Activated T-cell treated with anti-CD3 and anti-CD28 coated beads, Interleukin-2, amount 50 U/mL, for 24 hours (primary cell): Measurements from ENCODE around the gene GLG1.

Source experiments
- DNase-seq: peaks from one replicate; pipeline ENCODE4 v3.0.0-alpha.2; 2020
- H3K27ac Mint-ChIP-seq: 2 replicates; pipeline ENCODE4 v1.8.0; 2020; ENCODE audit warnings: mild to moderate bottlenecking, mixed read lengths
- H3K27me3 Mint-ChIP-seq: 2 replicates; pipeline ENCODE4 v1.8.0; 2020; ENCODE audit warnings: mixed read lengths
- H3K36me3 Mint-ChIP-seq: 2 replicates; pipeline ENCODE4 v1.8.0; 2020; ENCODE audit warnings: low read depth, mixed read lengths
- H3K4me1 Mint-ChIP-seq: 2 replicates; pipeline ENCODE4 v1.8.0; 2020; ENCODE audit warnings: low read depth, mixed read lengths
- H3K4me3 Mint-ChIP-seq: 2 replicates; pipeline ENCODE4 v1.8.0; 2020; ENCODE audit warnings: mild to moderate bottlenecking, moderate library complexity, mixed read lengths
- H3K9me3 Mint-ChIP-seq: 2 replicates; pipeline ENCODE4 v1.8.0; 2020; ENCODE audit warnings: mixed read lengths

Gene GLG1

DNA sequence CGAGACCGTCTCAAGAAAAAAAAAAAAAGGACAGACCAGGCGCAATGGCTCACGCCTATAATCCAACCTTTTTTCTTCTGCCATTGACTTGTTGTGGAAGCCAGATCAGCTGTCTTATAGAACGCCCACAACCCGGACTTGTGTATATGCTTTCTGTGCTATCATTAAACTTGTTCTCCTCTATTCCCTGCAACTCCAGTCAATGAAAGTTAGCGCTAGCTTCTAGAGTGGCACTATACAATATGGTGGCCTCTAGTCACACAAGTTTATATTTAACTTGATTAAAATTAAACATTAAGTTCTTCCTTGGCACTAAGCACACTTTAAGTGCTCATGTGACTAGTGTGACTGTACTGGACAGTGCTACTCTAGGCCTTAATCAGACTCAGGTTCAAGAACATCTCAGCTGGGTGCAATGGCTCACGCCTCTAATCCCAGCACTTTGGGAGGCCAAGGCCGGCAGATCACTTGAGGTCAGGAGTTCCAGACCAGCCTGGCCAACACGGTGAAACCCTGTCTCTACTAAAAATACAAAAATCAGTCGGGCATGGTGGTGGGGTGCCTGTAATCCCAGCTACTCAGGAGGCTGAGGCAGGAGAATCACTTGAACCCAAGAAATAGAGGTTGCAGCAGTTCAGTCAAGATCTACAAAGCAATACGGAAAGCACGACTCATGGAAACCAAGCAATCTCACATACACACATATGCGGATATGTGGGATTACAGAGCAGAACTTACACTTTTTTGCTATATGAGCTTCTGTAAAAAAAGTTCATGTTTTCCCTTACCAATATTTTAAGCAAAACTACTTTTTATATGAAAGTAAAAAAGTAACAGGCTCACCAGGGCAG, 18.8 kb upstream of the GLG1 start:
- H3K4me1 Mint-ChIP-seq: peaks cover 47% of the 10 kb centered on the region
- H3K36me3 Mint-ChIP-seq: peaks cover 100% of the 10 kb centered on the region
- H3K4me3 Mint-ChIP-seq: peak overlapping the region; percentile 49
- no peaks in the 10 kb centered on the region for H3K27me3 Mint-ChIP-seq
- peak overlapping the region; percentile 93 for H3K27ac Mint-ChIP-seq
- DNase-seq: peak; percentile 28
- no peaks in the 10 kb centered on the region for H3K9me3 Mint-ChIP-seq

DNA sequence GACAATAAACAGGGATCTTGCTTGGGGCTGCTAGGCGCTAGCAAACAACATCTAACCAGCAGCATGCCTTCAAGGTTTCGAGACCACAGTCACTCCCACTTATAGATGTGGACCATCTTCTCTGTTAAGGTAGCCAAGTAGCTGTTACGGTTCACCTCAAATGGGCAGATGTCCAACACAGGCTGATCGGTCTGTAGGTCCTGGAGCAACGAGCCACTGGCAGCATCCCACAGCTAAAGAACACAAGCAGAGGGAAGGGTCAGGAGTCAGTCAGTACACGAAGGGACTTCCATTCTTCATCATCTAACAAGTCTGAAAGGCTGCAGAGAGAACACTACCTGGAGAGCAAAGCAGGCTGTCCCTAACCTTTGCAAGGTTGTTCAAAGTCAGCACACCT, 16.9 kb upstream of the GLG1 start:
- Mint-ChIP-seq H3K27me3 (no peaks in the 10 kb centered on the region), H3K36me3 (peaks cover 99% of the 10 kb centered on the region), H3K27ac (peak overlapping the region; percentile 64), H3K9me3 (no peaks in the 10 kb centered on the region), H3K4me1 (peaks cover 42% of the 10 kb centered on the region), H3K4me3 (no peak overlapping the region)
- DNase-seq: peak; percentile 25

DNA sequence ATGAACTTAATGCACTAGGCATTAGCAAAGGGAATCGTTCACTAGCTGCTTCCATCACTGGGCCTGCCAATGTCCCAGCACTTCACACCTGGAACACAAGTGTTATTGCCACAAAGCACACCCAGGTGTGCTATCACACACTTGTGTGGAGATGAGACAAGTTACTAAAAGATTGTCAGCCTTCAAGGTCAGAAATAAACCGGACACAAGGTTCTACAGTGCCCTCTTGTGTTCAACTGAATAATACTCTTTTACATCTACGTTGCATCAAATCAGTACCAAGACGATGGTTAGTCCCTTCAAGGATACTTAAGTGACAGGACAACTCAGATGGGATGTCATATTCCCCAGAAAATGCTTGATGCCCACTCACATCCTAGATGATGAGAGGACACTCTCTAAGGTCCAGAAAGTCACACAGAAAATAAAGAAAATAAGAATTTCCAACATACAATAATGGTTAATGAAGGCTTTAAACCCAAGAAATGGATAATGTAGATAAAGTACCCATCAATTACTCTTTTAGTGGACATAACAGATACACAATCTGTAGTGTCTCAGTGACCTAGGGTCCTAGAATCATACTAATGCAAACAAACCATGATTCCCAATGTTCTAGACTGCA, 16.4 kb upstream of the GLG1 start:
- H3K9me3 Mint-ChIP-seq: no peaks in the 10 kb centered on the region
- peak; percentile 37 for DNase-seq
- no peak overlapping the region for H3K4me3 Mint-ChIP-seq
- no peaks in the 10 kb centered on the region for H3K27me3 Mint-ChIP-seq
- H3K4me1 Mint-ChIP-seq: peaks cover 37% of the 10 kb centered on the region
- peak overlapping the region; percentile 46 for H3K27ac Mint-ChIP-seq
- H3K36me3 Mint-ChIP-seq: peaks cover 94% of the 10 kb centered on the region

DNA sequence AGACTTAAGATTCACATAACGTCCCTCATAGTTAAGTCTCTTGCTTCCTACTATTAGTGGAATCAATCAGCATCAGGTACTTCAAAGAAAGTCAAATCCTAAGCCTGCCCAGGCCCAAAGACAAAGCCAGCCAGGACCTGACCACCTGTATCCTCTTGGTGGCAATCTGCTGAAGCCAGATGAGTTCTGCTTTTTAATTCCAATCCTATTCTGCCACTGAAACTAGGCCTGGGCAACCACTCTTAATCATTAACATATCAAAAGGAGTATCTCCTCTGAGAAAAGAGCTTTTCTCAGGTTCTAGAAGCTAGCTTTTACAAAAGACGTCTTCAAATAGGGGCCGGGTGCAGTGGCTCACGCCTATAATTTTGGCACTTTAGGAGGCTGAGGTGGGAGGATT, 15.1 kb upstream of the GLG1 start:
- Mint-ChIP-seq H3K4me1 (peaks cover 35% of the 10 kb centered on the region), H3K27me3 (no peaks in the 10 kb centered on the region), H3K36me3 (peaks cover 93% of the 10 kb centered on the region), H3K27ac (no peak overlapping the region), H3K4me3 (no peak overlapping the region), H3K9me3 (no peaks in the 10 kb centered on the region)
- DNase-seq: no peak

DNA sequence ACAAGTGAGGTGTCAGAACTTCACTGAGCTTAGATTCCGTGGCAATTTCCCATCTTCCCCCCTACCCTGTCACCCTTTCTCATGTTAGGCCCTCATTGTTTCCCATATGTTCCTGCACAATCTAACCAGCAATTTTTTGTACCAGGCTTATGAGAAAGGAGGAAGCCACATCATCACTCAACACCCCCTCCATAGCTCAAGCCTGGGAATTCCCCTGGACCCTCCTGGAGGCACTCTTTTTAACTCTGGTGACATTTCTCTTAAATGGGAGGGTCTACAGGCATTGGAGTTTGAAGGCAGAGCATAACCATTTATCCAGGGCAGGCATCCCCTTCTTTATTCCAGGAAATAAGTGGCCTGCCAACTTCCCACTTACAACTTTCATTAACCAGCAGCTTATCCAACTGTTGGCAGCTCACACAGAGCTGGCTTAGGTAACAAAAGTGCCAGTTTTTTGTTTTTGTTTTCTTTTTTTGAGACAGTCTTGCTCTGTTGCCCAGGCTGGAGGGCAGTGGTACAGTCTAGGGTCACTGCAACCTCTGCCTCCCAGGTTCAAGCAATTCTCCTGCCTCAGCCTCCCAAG, 10.4 kb upstream of the GLG1 start:
- Mint-ChIP-seq H3K4me3 (no peak overlapping the region), H3K27ac (peak overlapping the region; percentile 80), H3K9me3 (no peaks in the 10 kb centered on the region), H3K36me3 (peaks cover 73% of the 10 kb centered on the region), H3K4me1 (peaks cover 16% of the 10 kb centered on the region), H3K27me3 (no peaks in the 10 kb centered on the region)
- DNase-seq: no peak

DNA sequence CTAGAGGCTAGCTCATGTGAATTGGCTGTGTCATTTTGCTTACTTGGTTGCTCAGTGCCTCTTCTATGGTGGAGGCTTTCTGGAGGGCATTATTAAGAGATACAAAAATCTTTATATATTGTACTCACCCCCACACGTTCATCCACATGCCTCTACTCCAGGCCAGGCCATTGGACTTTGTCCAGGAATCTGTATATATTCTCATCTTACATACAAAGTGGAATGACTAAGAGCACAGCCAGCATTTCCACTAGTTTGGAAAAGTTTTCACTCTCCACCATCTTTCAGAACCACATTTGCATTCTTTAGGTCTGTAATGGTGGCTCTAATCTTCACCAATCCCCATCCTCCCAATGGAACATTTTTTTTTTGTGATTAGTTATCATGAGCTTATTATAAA, 4.8 kb upstream of the GLG1 start:
- DNase-seq: no peak
- Mint-ChIP-seq H3K27ac (no peak overlapping the region), H3K4me1 (peaks cover 25% of the 10 kb centered on the region), H3K36me3 (peaks cover 31% of the 10 kb centered on the region), H3K9me3 (no peaks in the 10 kb centered on the region), H3K27me3 (no peaks in the 10 kb centered on the region), H3K4me3 (no peak overlapping the region)

DNA sequence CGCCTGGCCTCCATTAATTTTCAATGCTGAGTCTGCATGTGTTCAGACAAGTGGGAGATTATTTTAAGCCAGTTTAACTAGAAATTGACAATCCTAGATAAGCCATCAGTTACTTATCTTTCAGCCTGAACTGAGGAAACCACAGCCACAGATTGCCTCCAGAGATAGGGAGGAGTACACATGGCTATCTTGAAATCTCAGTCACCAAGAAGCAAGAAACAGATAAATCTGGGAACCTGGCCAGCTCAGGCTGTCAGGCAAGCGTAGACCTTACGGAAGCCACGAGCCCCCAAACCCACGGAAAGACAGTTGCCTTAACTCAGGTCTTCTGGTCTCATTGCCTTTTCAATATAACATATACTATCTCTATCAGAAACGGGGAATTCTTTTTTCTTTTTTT, 2.0 kb upstream of the GLG1 start:
- H3K9me3 Mint-ChIP-seq: no peaks in the 10 kb centered on the region
- peaks cover 44% of the 10 kb centered on the region for H3K4me1 Mint-ChIP-seq
- peaks cover 28% of the 10 kb centered on the region for H3K36me3 Mint-ChIP-seq
- H3K27me3 Mint-ChIP-seq: no peaks in the 10 kb centered on the region
- peak overlapping the region; percentile 61 for H3K27ac Mint-ChIP-seq
- no peak for DNase-seq
- H3K4me3 Mint-ChIP-seq: no peak overlapping the region

DNA sequence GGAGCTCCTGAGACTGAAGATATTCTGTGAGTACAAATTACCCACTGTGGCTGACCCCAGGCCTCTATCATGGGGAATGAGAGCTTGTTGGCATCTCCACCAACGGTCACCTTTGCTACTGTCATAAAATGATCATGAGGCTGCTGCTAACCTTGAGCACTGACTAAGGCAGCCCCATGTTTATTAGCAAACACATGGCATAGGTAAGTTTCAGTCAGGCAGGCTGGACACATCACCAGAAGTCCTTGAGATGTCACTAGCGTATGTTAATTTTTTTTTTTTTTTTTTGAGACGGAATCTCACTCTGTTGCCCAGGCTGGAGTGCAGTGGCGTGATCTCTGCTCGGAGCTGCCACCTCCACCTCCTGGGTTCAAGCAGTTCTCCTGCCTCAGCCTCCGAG, 1.5 kb upstream of the GLG1 start:
- H3K27me3 Mint-ChIP-seq: no peaks in the 10 kb centered on the region
- H3K4me3 Mint-ChIP-seq: no peak overlapping the region
- H3K9me3 Mint-ChIP-seq: no peaks in the 10 kb centered on the region

DNA sequence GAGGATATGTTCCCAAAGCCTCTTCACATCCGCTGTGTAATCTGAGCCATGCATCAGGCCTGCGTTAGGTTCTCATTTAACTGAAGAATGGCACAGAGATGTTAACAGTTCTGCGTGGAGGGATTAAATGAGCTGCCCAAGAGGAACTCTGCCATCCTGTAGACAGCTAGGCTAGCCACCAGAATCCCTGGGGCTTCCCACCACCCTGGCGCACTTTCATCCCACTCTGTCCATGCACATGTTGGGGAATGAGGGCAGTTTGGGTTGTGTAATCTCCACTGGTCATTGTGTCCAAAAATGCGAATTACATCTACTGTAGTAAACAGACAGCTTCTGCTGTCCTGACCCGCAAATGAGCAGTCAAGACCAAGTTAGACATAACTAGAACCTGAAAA, 1.0 kb upstream of the GLG1 start:
- H3K36me3 Mint-ChIP-seq: peaks cover 26% of the 10 kb centered on the region
- H3K9me3 Mint-ChIP-seq: no peaks in the 10 kb centered on the region
- H3K4me3 Mint-ChIP-seq: peak overlapping the region; percentile 91
- H3K4me1 Mint-ChIP-seq: peaks cover 52% of the 10 kb centered on the region
- peak overlapping the region; percentile 96 for H3K27ac Mint-ChIP-seq
- H3K27me3 Mint-ChIP-seq: no peaks in the 10 kb centered on the region
- no peak for DNase-seq

More for the DNA sequence above, 1.5 kb upstream of the GLG1 start:
- peaks cover 49% of the 10 kb centered on the region for H3K4me1 Mint-ChIP-seq
- peak overlapping the region; percentile 96 for H3K27ac Mint-ChIP-seq
- H3K36me3 Mint-ChIP-seq: peaks cover 26% of the 10 kb centered on the region
- DNase-seq: no peak

DNA sequence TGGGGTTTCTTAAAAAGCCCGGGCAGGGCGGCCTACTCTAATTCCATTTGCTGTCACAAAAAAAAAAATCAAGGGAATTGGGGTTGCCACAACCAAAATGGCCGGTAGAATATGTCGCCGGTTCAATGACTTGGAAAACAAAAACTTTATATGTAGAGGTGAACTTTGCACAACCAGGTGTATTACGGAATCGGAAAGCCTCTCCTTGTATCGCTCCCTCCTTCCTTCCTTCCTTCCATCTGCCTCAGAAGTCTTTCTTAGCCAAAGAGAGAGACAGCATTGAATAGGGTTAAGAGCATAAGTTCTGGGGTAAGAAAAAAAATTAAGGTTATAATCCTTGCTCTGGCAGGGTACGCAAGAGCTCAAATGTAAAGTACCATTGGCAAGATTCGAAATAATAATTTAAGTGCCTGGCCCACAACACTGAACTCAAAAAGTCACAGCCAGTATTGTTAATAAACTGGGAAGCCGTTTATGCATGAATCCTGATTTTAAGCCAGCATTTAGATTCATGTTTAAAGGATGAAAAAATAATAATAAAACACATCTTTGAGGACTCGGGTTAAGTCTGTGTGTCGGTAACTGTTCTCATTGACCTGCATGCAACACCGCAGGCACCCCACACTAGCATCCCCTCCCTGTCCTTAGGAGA, 522 bp upstream of the GLG1 start:
- peaks cover 54% of the 10 kb centered on the region for H3K4me1 Mint-ChIP-seq

DNA sequence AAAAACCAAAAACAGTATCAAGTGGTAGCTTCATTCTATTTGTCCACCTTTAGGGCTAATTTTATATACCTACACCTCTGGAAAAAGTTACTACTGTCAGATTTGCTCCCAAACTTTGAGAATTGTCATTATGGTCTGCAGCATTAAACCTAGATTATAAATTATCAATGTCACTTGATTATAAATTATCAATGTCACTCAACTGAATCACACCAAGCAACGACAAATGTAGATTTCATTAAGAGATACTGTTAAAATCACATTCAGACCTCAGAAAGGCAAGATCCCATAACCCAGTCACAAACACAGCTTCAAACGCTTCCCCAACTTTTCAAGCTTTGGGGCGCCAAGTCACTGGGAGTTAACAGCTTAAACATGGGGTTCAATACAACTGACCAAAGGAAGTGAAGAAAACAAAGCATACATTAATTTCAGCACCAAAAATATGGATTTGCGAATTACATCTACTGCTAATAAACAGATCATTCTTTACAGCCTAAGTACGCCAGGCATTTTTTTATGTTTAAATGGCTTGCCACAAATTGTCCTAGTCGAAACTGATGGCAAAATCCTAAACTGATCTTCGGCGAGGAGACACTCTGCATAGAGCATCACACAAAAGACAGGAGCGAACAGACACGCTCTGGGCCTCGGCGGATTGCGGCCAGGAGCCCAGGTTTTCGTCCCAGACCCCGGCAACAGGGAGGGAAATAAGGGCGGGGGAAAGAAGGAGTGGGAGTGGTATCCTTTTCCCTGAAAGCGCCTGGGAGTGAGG, 981 bp downstream of the GLG1 start:
- Mint-ChIP-seq H3K36me3 (peaks cover 20% of the 10 kb centered on the region), H3K27me3 (no peaks in the 10 kb centered on the region), H3K9me3 (no peaks in the 10 kb centered on the region), H3K4me1 (peaks cover 65% of the 10 kb centered on the region), H3K27ac (peak overlapping the region; percentile 96), H3K4me3 (peak overlapping the region; percentile 91)
- no peak for DNase-seq

More for the DNA sequence above, 522 bp upstream of the GLG1 start:
- peak overlapping the region; percentile 91 for H3K4me3 Mint-ChIP-seq
- H3K27ac Mint-ChIP-seq: peak overlapping the region; percentile 96
- H3K36me3 Mint-ChIP-seq: peaks cover 27% of the 10 kb centered on the region
- no peak for DNase-seq
- no peaks in the 10 kb centered on the region for H3K27me3 Mint-ChIP-seq
- H3K9me3 Mint-ChIP-seq: no peaks in the 10 kb centered on the region

DNA sequence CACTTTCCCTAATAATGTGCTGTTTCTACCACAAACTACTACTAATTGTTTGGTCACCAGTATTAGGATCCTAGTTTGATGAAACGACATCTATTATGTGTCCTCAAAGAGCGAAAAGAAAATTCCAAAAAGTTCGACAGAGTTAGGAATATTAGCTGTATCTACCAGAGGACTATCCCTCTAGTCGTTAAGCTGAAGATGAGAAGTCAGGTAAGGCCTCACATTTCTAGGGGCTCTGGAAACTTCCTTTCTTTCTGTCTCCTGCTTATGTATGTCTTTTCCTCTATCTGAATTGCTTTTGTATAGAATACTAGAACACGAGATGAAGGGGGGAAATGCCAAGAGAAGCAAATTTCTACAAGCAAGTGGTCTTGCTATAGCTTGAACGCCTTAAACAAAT, 1.6 kb downstream of the GLG1 start:
- Mint-ChIP-seq H3K27me3 (no peaks in the 10 kb centered on the region), H3K9me3 (no peaks in the 10 kb centered on the region), H3K4me1 (peaks cover 71% of the 10 kb centered on the region), H3K4me3 (peak overlapping the region; percentile 91), H3K27ac (peak overlapping the region; percentile 96), H3K36me3 (peaks cover 20% of the 10 kb centered on the region)
- no peak for DNase-seq

DNA sequence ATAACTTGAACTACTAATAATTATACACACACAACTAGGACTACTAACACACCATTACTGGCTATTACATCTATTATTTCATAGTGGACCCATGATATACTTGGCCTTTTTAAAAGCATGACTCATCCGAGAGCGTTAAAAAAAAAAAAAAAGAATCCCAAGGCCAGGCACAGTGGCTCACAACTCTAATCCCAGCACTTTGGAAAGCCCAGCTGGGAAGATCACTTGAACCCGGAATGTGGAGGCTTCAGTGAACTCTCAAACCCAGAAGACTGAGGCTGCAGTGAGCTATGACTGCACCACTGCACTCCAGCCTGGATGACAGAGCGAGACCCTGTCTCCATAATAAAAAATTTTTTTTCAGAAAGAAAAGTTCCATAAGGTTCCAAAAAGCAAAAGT, 3.1 kb downstream of the GLG1 start:
- no peak for DNase-seq
- no peaks in the 10 kb centered on the region for H3K27me3 Mint-ChIP-seq
- H3K27ac Mint-ChIP-seq: peak overlapping the region; percentile 96
- H3K36me3 Mint-ChIP-seq: peaks cover 29% of the 10 kb centered on the region
- H3K9me3 Mint-ChIP-seq: no peaks in the 10 kb centered on the region
- H3K4me1 Mint-ChIP-seq: peaks cover 76% of the 10 kb centered on the region
- H3K4me3 Mint-ChIP-seq: peak overlapping the region; percentile 91
